GM12878 (cell line): ENCODE data around the gene DNAJA2. TPM values are rescaled to one million over a fixed set of nuclear protein-coding genes. Genes with fewer than 3 reads are reported as not detected.

Source experiments
- CBX5 ChIP-seq: sonication (generic); IDR thresholded peaks from 2 replicates; pipeline ENCODE4 v1.6.1; 2016; ENCODE audit warnings: low read depth, moderate library complexity, mild to moderate bottlenecking, inconsistent platforms
- FOXM1 ChIP-seq: IDR thresholded peaks from 2 replicates; pipeline ENCODE4 v1.6.1; 2012; ENCODE audit warnings: low read depth, mild to moderate bottlenecking, inconsistent platforms, low read length, moderate library complexity
- GABPA ChIP-seq: IDR thresholded peaks from 2 replicates; pipeline ENCODE4 v1.6.1; 2014; ENCODE audit warnings: antibody characterized with exemption, low read depth, mild to moderate bottlenecking, inconsistent platforms
- GATAD2B ChIP-seq: fragments of 450-650 bp; conservative IDR thresholded peaks from 2 replicates; pipeline ENCODE4 v1.6.1; 2017; ENCODE audit warnings: low read depth, mild to moderate bottlenecking, moderate library complexity
- HDGF ChIP-seq: fragments of 450-650 bp; IDR thresholded peaks from 2 replicates; pipeline ENCODE4 v1.6.1; 2016; ENCODE audit warnings: antibody characterized with exemption
- JUNB ChIP-seq: IDR thresholded peaks from 2 replicates; pipeline ENCODE4 v1.6.1; 2016; ENCODE audit warnings: antibody characterized with exemption, mild to moderate bottlenecking
- JUND ChIP-seq: IDR thresholded peaks from 2 replicates; pipeline ENCODE4 v1.6.1; 2012; ENCODE audit warnings: low read depth, mild to moderate bottlenecking, low read length, improper control_type of control experiment, moderate library complexity
- MXI1 ChIP-seq: fragments of 150-350 bp; IDR thresholded peaks from 2 replicates; pipeline ENCODE4 v1.6.1; 2011; ENCODE audit warnings: low read depth, mild to moderate bottlenecking, inconsistent platforms, low read length, improper control_type of control experiment
- NBN ChIP-seq: fragments of 450-650 bp; IDR thresholded peaks from 2 replicates; pipeline ENCODE4 v1.6.1; 2016
- NFYA ChIP-seq: IDR thresholded peaks from 2 replicates; pipeline ENCODE4 v1.6.1; 2011; ENCODE audit warnings: low read depth, mild to moderate bottlenecking, low read length, improper control_type of control experiment, borderline replicate concordance
- NRF1 ChIP-seq: conservative IDR thresholded peaks from 2 replicates; pipeline ENCODE4 v1.6.1; 2011; ENCODE audit warnings: mild to moderate bottlenecking, low read depth, low read length, improper control_type of control experiment
- PML ChIP-seq: IDR thresholded peaks from 2 replicates; pipeline ENCODE4 v1.6.1; 2012; ENCODE audit warnings: low read length, inconsistent platforms
- SMAD1 ChIP-seq: fragments of 450-650 bp; IDR thresholded peaks from 2 replicates; pipeline ENCODE4 v1.6.1; 2018; ENCODE audit warnings: mild to moderate bottlenecking, low read depth; ENCODE audit not compliant: partially characterized antibody
- SMAD5 ChIP-seq: IDR thresholded peaks from 2 replicates; pipeline ENCODE4 v1.6.1; 2016; ENCODE audit warnings: antibody characterized with exemption, low read depth
- SMARCA5 ChIP-seq: fragments of 450-650 bp; IDR thresholded peaks from 2 replicates; pipeline ENCODE4 v1.6.1; 2017; ENCODE audit warnings: mild to moderate bottlenecking
- SP1 ChIP-seq: IDR thresholded peaks from one replicate; pipeline ENCODE4 v1.6.1; 2011; ENCODE audit warnings: low read depth, low read length
- SREBF2 ChIP-seq: IDR thresholded peaks from 2 replicates; pipeline ENCODE4 v1.6.1; 2012; ENCODE audit warnings: mild to moderate bottlenecking, low read length
- STAT3 ChIP-seq: IDR thresholded peaks from 2 replicates; pipeline ENCODE4 v1.6.1; 2011; ENCODE audit warnings: low read depth, low read length, improper control_type of control experiment
- YY1 ChIP-seq: IDR thresholded peaks from 2 replicates; pipeline ENCODE4 v1.6.1; 2011; ENCODE audit warnings: low read depth, mild to moderate bottlenecking, low read length
- ZSCAN29 ChIP-seq: fragments of 450-650 bp; IDR thresholded peaks from 2 replicates; pipeline ENCODE4 v1.6.1; 2017; ENCODE audit warnings: mild to moderate bottlenecking, moderate library complexity
- ZZZ3 ChIP-seq: IDR thresholded peaks from 2 replicates; pipeline ENCODE4 v1.6.1; 2011; ENCODE audit warnings: low read depth; ENCODE audit not compliant: control insufficient read depth, insufficient read length
- polyA plus RNA-seq, 11 experiments: library from polyadenylated mRNA; depleted of rRNA in 4 of 11; unstranded in 6 of 11; stranded (reverse) in 5 of 11; fragments of >200 nt; fragmentation: Nextera tagmentation in 4 of 11; fragmentation: Illumina TruSeq in 1 of 11; extraction: Ambion mirVana in 4 of 11; extraction: Trizol in 1 of 11; gene quantifications; 1 replicate in 1 of 11; 2 replicates in 10 of 11; pipeline versions ENCODE4 v1.2.1 to v1.2.3, GENCODE V29; 2011 to 2016; ENCODE audit warnings: inconsistent platforms in 2 of 11, missing spikeins in 2 of 11, low read depth in 1 of 11
- total RNA-seq, 4 experiments: library from RNA; depleted of rRNA in 3 of 4; stranded (reverse); fragments of >200 nt in 3 of 4; fragmentation: Illumina TruSeq in 1 of 4; extraction: Trizol in 1 of 4; gene quantifications; 2 replicates each; pipeline versions ENCODE4 v1.2.1 to v1.2.3, GENCODE V29; 2013 to 2021
- TF ChIP-seq, protein P1 (sequence below): fragments of 450-650 bp; formaldehyde crosslinking; IDR thresholded peaks from 2 replicates; pipeline ENCODE4 v1.4.0; 2022; ENCODE audit warnings: mild to moderate bottlenecking, moderate library complexity
- TF ChIP-seq, protein P2 (sequence below): IDR thresholded peaks from 2 replicates; pipeline ENCODE4 v1.6.1; 2011; ENCODE audit warnings: borderline replicate concordance, low read depth, mild to moderate bottlenecking, moderate library complexity, low read length; ENCODE audit not compliant: insufficient read depth, poor library complexity, severe bottlenecking
- TF ChIP-seq, protein P3 (sequence below): fragments of 450-650 bp; IDR thresholded peaks from 2 replicates; pipeline ENCODE4 v1.6.1; 2016; ENCODE audit warnings: mild to moderate bottlenecking
- TF ChIP-seq, protein P4 (sequence below): fragments of 450-650 bp; formaldehyde crosslinking; IDR thresholded peaks from 2 replicates; pipeline ENCODE4 v1.5.0; 2022; ENCODE audit warnings: mild to moderate bottlenecking, missing genetic modification characterization

The DNAJA2 gene
- total and polyA plus RNA-seq, 10 of the 15 experiments (the other 5 are each of a cell fraction or from before 2014, with no cell fraction given), result 26.2 to 96.4 (median 58.1) TPM

DNA sequence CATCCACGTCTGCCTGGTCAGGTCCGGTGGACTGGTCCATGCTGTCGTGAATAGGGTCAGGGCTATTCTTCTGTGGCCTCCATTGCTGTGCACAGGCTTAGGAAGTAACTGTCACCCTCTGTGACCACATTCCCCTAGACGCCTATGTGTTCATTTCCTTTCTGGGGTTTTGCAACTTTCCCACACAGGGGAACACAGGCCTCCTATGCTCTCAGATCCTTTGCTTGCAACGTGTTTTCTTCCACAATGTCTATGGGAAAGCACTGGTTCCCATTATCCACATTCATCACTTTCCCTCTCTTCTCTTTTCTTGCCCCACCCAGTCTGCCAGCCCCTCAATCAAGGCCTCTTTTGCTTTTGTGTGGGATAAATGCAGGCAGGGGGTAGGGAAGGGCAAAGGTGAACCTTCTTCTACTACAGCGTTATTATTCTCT, 43.2 kb upstream of the DNAJA2 start (continued):
- TF ChIP-seq, protein P1, sequence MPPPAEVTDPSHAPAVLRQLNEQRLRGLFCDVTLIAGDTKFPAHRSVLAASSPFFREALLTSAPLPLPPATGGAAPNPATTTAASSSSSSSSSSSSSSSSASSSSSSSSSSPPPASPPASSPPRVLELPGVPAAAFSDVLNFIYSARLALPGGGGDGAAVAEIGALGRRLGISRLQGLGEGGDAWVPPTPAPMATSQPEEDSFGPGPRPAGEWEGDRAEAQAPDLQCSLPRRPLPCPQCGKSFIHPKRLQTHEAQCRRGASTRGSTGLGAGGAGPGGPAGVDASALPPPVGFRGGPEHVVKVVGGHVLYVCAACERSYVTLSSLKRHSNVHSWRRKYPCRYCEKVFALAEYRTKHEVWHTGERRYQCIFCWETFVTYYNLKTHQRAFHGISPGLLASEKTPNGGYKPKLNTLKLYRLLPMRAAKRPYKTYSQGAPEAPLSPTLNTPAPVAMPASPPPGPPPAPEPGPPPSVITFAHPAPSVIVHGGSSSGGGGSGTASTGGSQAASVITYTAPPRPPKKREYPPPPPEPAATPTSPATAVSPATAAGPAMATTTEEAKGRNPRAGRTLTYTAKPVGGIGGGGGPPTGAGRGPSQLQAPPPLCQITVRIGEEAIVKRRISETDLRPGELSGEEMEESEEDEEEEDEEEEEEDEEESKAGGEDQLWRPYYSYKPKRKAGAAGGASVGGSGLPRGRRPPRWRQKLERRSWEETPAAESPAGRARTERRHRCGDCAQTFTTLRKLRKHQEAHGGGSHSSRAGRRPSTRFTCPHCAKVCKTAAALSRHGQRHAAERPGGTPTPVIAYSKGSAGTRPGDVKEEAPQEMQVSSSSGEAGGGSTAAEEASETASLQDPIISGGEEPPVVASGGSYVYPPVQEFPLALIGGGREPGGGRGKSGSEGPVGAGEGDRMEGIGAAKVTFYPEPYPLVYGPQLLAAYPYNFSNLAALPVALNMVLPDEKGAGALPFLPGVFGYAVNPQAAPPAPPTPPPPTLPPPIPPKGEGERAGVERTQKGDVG (CRISPR knock-in tag), result no peak
- TF ChIP-seq JUNB, result peak; percentile 46; the same call in 1 of the 2 replicates
- no peak for TF ChIP-seq GABPA
- TF ChIP-seq YY1, result peak; percentile 85
- TF ChIP-seq, protein P2, sequence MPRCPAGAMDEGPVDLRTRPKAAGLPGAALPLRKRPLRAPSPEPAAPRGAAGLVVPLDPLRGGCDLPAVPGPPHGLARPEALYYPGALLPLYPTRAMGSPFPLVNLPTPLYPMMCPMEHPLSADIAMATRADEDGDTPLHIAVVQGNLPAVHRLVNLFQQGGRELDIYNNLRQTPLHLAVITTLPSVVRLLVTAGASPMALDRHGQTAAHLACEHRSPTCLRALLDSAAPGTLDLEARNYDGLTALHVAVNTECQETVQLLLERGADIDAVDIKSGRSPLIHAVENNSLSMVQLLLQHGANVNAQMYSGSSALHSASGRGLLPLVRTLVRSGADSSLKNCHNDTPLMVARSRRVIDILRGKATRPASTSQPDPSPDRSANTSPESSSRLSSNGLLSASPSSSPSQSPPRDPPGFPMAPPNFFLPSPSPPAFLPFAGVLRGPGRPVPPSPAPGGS, result peak; percentile 88
- TF ChIP-seq HDGF, result no peak; the same call in 1 of the 2 replicates
- no peak for TF ChIP-seq ZZZ3
- peak; percentile 39; the same call in 1 of the 2 replicates for TF ChIP-seq FOXM1
- TF ChIP-seq JUND, result no peak
- peak; percentile 41 for TF ChIP-seq SP1
- TF ChIP-seq GATAD2B, result peak; percentile 73
- no peak for TF ChIP-seq ZSCAN29
- TF ChIP-seq CBX5, result no peak
- peak; percentile 71 for TF ChIP-seq NBN
- TF ChIP-seq SMAD5, result no peak
- no peak for TF ChIP-seq STAT3
- TF ChIP-seq, protein P3, sequence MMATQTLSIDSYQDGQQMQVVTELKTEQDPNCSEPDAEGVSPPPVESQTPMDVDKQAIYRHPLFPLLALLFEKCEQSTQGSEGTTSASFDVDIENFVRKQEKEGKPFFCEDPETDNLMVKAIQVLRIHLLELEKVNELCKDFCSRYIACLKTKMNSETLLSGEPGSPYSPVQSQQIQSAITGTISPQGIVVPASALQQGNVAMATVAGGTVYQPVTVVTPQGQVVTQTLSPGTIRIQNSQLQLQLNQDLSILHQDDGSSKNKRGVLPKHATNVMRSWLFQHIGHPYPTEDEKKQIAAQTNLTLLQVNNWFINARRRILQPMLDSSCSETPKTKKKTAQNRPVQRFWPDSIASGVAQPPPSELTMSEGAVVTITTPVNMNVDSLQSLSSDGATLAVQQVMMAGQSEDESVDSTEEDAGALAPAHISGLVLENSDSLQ, result peak; percentile 39; the same call in 1 of the 2 replicates
- no peak for TF ChIP-seq SMAD1
- no peak for TF ChIP-seq NFYA
- TF ChIP-seq SMARCA5, result no peak
- TF ChIP-seq, protein P4, sequence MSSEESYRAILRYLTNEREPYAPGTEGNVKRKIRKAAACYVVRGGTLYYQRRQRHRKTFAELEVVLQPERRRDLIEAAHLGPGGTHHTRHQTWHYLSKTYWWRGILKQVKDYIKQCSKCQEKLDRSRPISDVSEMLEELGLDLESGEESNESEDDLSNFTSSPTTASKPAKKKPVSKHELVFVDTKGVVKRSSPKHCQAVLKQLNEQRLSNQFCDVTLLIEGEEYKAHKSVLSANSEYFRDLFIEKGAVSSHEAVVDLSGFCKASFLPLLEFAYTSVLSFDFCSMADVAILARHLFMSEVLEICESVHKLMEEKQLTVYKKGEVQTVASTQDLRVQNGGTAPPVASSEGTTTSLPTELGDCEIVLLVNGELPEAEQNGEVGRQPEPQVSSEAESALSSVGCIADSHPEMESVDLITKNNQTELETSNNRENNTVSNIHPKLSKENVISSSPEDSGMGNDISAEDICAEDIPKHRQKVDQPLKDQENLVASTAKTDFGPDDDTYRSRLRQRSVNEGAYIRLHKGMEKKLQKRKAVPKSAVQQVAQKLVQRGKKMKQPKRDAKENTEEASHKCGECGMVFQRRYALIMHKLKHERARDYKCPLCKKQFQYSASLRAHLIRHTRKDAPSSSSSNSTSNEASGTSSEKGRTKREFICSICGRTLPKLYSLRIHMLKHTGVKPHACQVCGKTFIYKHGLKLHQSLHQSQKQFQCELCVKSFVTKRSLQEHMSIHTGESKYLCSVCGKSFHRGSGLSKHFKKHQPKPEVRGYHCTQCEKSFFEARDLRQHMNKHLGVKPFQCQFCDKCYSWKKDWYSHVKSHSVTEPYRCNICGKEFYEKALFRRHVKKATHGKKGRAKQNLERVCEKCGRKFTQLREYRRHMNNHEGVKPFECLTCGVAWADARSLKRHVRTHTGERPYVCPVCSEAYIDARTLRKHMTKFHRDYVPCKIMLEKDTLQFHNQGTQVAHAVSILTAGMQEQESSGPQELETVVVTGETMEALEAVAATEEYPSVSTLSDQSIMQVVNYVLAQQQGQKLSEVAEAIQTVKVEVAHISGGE, result no peak
- TF ChIP-seq MXI1, result no peak
- TF ChIP-seq PML, result no peak
- TF ChIP-seq SREBF2, result no peak
- TF ChIP-seq NRF1, result no peak
